ENCODE data around the gene CLVS2.

Gene CLVS2

DNA sequence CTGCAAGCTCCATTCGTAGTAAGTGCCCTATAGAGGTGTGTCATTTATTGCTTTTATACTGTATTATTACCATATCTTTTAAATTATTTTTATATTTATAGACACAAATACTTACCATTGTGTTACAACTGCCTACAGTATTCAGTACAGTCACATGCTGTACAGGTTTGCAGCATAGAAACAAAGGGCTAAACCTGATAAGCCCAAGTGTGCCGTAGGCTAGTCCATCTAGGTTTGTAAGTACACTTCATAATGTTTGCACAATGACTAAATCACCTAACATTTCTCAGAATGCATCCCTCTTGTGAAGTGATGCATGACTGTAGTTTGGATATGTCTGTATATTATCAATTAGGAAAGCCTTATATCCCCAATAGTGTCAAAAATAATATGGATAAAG lies 122.8 kb downstream of the CLVS2 start:
- TF ChIP-seq GATA1 (IDR thresholded peaks at IDR 0.05; ENCODE audit: low read depth, low read length) (no peak), POLR2A (IDR thresholded peaks at IDR 0.05; ENCODE audit: low read length) (no peak)

More for the DNA sequence above, 122.8 kb downstream of the CLVS2 start:
- DNase-seq = no peak

All from erythroblast (primary cell).